NCI-H2227 (cell line): ENCODE measurements around the gene ERO1A.
A peak's percentile ranks its signal among the peaks of the same experiment; 100 is the strongest.
"Not testable (repeated sequence)": the region's sequence is repeated elsewhere in the genome, so short reads cannot be mapped to it uniquely, and the experiment has no call there.

Source experiments
- DNase-seq: peaks from one replicate; lab custom pipeline; 2025; ENCODE audit not compliant: unreplicated experiment; lab: John Stamatoyannopoulos, UW

The ERO1A gene, protein sequence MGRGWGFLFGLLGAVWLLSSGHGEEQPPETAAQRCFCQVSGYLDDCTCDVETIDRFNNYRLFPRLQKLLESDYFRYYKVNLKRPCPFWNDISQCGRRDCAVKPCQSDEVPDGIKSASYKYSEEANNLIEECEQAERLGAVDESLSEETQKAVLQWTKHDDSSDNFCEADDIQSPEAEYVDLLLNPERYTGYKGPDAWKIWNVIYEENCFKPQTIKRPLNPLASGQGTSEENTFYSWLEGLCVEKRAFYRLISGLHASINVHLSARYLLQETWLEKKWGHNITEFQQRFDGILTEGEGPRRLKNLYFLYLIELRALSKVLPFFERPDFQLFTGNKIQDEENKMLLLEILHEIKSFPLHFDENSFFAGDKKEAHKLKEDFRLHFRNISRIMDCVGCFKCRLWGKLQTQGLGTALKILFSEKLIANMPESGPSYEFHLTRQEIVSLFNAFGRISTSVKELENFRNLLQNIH

DNA sequence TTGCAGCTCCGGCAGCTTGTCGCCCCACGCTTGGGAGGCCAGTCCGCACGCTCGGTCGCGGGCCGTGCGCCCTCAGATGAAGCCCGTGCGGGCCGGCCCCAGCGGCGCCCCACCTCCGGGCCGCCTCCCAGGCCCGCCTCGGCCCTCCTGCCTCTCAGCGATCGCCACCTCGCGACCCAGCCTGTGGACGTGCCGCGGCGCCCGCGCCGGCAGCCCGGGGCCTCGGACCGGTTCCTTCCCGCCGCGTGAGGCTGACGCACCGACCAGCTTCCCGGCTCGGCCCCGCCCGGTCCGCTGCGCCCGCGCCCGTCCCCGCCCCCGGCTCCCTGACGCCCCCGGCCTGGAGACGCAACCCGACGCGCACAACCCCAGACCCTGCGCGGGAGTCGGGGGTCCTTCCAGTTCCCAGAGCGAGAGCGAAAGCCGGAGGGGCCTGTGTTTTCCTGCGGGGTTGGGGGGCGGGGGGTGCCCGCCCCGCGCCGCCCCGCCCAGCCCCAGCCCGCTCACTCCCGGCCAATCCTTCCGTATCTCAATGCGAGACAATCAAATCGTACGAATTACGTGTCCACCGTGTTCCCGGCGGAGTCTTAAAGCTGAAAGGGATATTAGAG, at the start of gene ERO1A:
TSS of gene ERO1A (minus strand) at position 78 of the 611 bp plus-strand sequence. CDS start at position 1, 77 bp downstream.
- peak; percentile 86 for DNase-seq

DNA sequence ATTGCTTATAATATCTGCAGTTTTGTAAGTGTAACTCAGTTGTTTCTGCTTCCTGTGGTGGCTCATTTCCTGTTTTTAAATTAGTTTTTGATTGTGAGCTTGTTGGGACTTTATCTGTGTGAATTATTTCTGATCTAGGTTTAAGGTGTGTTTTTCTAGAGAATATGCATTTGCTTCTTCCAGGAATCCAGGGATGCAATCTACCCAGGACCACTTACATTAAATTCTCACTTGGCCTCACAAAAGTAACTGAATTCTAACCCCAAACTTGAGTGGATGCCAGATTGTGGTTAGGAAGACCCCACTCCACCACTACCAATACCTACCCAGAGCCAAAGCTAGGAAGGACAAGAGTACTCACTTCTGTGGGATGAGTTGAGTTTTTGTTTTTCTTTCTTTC, 46.5 kb upstream of the ERO1A start:
- no peak for DNase-seq

DNA sequence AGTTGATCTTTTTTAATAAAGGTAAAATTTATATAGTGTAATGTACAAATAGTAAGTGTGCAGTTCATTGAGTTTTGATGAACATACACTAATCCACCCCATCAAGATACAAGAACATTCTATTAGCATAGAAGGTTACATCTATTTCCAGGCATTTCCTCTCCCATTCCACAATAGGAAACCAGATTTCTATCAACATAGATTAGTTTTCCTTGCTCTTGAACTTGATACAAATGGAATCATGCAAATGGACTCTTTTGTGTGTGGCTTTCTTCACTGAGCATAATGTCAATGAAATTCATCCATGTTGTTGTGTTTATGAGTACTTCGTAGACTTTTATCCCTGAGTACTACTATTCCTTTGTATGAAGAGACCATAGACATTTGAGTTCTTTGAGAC, 45.4 kb upstream of the ERO1A start:
- no peak for DNase-seq

DNA sequence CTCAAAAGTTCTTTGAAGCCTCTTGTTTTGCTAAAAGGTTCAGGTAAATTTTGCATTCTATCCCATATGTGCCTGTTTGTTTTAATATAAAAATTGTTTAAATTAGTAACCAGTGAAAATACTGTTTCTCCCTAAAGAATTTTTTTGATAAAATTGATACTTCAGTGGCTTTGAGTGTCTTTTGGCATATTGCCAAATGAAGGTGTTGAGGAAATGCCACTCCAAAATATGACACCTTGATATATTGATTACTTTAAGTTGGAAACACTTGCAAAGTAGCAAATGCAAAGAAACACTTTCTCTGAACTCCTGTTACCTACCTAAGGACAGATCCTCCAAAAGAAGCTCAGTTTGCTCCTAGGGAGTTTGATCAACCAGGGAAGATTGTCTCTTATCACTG, 43.1 kb upstream of the ERO1A start:
- DNase-seq, result no peak

DNA sequence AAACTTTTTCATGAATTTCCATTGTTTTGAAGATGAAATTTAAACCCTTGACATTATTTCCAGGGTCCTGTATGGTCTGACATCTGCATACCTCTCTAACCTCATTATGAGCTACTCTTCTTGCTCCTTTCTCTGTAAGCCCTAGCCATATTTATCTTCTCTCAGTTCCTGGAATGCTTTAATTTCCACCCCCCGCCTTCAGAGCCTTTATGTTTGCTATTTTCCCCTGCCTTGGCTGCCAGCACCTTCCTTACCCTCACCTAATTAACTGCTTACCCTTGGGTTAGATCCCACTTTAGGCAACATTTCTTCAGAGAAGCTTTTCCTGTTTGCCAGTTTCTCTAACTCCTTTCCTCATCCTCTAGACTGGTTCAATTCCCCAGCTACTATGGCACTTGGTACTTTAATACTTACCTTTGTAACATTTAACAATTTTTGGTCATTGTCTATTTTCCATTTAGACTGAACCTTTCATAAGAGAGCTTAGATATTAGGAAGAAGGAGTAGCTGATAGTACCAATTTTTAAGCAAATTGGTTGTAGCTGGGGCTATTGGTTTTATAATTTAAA, 40.6 kb upstream of the ERO1A start:
- DNase-seq, result no peak

DNA sequence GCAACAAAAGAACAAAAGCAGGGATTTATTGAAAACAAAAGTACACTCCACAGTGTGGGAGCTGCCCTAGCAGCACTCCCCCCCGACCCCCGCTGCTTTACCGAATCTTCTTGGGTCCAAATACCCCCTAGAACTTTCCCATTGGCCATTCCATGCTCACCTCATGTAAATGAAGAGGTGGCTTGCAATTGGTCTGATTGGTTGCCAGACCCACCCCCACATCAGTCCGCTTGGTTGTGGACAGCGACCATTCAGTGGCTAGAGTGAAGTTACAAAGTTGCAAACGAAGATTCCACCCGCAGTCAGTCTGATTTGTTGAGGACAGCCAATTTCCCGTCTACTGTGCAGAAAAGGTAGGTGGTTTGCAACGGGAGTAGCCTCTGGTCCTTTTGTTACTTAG, 38.5 kb upstream of the ERO1A start:
- DNase-seq, result no peak

DNA sequence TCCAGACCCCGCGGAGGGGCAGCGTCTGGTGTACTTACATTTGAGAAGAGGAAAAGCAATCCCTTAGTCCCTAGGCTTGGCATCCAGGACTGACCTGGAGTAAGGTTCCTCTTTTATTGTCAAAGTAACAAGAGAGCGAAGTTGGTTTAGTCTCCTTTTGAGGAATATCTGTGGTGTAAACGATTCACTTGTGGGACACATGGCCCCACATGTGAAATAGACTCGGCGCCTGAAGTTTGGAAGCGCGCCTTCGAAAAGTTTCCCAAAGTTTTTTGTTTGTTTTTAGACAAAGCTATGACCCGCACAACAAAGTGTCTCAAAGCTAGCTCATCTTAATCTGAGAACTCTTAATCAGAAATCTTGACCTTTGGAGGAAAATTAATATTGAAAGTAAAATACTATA, 35.4 kb upstream of the ERO1A start:
- DNase-seq, result no peak

DNA sequence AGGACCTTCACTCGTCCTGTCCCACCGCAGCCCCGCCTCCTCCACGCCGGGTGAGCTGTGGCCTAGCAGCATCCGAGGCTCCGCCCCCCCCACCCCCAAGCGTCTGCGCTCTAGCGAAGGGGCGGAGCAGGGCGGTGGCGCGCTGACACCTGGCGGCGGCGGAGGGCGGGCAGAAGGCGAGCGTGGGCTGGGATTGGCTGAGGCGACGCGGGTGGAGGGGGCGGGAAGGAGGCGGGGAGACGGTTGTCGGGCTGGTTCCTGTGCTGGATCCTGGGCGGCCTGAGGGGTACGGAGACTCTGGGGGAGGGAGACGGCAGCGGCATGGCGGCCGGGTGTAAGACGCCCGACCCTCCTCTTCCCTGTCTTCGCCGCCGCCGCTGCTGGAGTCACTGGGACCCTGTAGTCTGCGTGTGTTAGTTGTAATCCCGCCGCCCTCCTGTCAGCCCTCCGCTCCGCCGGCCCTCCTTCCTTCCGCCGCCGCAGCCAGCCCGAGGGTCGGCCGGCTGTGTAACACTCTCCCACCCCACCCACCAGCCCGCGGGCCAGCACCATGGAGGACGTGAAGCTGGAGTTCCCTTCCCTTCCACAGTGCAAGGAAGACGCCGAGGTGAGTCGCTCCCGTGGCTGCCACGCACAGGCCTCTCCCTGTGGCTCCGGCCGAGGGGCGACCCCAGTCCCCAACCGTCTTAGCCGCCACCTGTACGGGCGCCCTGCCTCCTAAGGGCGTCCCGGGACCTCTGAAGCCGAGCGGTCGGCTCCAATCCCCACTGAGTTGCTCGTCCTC, 34.8 kb upstream of the ERO1A start, which contains the start of gene STYX:
TSS of gene STYX (plus strand) at position 242 of the 784 bp plus-strand sequence. CDS start at position 551, 309 bp downstream.
- peak; percentile 98 for DNase-seq

DNA sequence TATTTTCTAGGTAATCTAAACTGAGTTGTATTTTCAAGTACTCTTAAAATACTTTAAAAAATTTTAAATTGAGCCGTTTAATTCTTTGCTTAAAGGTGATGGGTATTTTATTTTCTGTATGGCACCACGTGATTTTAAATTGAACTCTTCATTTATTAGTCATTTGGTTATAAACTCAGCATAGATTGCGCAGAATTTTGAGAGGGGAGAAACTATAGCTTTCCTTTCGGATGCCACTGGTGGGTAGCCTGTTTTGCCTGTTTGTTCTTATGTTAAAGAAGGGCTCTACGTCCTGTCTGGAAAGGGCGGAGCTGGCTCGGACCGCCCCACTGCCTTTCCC, 34.2 kb upstream of the ERO1A start:
- no peak for DNase-seq

DNA sequence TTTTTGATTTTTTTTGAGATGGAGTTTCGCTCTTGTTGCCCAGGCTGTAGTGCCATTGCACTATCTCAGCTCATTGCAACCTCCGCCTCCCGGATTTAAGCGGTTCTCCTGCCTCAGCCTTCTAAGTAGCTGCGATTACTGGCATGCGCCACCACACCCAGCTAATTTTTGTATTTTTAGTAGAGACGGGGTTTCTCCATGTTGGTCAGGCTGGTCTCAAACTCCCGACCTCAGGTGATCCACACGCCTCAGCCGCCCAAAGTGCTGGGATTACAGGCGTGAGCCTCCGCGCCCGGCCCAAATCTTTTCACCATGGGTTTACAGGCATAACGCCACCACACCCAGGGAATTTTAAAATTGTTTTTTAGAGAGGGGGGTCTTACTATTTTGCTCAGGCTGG, 33.7 kb upstream of the ERO1A start:
- not testable (repeated sequence) for DNase-seq

DNA sequence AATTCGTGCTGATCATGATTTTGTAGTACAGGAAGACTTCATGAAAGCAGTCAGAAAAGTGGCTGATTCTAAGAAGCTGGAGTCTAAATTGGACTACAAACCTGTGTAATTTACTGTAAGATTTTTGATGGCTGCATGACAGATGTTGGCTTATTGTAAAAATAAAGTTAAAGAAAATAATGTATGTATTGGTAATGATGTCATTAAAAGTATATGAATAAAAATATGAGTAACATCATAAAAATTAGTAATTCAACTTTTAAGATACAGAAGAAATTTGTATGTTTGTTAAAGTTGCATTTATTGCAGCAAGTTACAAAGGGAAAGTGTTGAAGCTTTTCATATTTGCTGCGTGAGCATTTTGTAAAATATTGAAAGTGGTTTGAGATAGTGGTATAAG, 32.2 kb upstream of the ERO1A start:
- not testable (repeated sequence) for DNase-seq

DNA sequence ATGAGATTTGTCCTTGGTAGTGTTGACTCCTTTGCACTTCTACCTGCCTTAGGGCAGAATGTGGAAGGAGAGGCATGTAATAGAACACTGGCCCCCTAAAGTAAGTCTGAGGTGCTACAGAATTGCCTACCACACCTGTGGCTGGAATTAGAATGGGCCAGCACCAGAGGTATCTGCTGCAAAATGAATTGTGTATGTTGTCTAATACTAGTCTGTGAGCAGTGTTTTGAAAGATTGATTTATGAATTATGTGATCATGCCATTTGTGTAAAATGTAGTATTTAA, 28.9 kb upstream of the ERO1A start:
- DNase-seq, result no peak

DNA sequence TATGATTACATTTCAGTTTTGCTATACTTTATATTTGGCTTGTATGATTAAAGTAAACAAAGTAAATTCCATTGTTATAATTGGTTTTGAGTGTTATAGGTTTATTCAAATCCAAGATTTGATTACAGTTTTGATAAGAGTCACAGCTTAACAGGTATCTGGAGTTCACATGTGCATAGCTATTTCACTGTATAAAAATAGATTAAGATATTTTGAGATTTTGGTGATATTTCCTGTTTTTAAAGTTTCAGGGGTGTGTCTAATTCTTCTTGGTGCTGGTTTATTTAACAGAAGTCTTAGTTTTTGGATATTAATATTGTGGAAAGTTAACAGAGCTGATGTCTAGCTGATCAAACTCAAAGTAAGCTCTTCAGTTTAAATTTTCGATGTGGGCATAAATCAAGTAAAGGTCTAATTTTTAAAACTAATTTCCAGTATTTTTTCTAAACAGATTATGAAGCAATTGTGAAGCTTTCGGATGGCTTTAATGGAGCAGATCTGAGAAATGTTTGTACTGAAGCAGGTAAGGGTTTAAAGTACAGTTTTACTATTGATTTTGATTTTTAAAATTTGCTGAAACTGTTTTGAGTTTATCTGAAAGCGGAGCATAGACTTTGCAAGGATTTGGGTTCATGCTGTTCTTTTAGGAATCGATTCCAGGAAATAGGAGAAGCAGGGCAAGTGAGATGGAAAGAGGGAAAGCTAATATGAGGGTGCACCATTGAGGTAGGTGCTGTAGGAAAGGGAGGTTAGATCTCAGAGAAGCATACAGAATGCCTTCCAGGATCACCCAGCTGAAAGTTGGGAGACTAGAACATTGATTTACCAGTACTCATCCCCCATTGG, 28.4 kb upstream of the ERO1A start:
- DNase-seq, result no peak

DNA sequence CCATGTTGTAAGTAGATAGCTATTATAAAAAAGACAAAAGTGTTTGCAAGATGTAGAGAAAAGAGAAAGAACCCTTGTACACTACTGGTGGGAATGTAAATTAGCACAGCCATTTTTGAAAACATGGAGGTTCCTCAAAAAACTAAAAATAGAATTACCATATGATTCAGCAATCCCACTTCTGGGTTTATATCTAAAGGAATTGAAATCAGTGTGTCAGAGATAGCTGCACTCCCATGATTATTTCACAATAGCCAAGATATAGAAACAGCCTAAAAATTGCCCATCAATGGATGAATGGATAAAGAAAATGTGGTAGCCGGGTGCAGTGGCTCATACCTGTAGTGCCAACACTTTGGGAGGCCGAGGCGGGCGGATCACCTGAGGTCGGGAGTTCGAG, 20.8 kb upstream of the ERO1A start:
- no peak for DNase-seq

DNA sequence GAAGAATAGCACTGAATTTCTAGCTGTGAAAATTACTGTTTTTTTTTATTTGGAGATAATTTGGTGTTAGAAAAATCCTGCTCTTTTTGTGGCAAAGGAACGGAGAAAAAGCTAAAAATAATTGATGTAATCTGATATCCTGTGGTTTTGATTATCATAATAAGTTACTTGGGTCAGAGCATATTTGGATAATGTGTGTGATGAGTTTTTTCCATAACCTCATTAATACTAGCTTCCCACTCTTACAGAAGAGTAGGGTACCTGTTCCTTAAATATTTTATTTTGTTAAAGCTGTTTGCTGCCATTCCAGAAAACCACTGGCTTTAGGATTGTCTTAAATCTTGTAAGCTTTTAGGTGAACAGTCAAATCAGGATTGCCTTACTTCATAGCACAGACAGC, 16.3 kb upstream of the ERO1A start:
- DNase-seq, result no peak

DNA sequence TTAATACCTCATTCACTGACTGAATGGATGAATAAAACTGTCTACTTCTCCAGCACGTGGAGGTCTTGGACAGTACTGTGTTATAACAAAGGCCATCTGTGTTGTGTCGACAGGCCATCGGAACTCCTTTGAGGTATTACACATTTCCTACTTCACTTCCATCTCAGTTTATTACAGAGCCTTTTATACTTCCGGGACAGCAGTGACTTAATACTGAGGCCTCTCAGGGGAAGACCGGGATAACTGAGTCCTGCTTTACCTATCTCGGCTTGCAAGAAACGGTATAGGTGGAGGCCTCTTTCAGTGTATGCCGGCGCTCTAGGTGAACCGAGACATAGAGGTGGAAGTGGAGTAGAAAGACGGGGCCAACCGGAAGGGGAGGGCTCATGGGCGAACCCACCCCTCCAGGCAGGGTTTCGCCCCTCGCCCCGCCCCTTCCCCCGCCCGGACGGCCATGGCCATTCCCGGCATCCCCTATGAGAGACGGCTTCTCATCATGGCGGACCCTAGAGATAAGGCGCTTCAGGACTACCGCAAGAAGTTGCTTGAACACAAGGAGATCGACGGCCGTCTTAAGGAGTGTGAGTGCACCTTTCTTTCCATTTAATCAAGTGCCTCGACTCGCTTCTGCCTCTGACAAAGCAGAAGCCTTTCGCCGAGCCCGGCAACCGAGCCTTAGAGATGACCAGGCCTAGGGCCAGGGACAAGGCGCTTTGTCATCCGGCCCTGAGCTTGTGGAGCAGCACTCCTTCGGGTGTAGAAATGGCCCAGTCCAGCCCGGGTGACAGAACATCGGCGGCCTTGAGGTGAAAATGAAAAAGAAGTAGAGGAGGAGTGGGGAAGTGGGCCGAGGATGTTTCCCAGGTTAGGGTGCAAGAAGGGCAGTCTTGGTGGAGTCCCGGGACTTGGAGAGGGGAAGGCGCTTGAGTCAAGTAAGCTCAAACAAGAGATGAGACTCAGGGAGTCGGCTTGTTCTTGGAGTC, 11.7 kb upstream of the ERO1A start, which contains the start of gene PSMC6:
TSS of gene PSMC6 (plus strand) at position 477 of the 983 bp plus-strand sequence. CDS start at position 497, 20 bp downstream.
- peak; percentile 91 for DNase-seq

DNA sequence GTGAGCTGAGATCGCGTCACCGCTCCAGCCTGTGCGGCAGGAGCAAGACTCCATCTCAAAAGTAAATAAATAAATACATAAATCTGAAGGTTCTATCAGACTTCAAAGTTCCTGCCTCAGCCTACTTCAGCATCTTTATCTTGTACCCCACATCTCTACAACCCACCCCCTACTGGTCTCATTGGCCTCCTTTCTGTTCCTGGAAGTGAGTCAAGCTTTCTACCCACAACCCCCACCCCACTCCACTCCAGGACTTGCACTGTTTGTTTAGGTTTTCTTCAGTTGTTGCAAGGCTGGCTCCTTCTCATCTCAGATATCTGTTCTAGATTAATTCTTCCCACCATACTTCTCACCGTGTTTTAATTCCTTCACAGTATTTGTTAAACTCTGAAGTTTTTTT, 10.9 kb upstream of the ERO1A start:
- no peak for DNase-seq

DNA sequence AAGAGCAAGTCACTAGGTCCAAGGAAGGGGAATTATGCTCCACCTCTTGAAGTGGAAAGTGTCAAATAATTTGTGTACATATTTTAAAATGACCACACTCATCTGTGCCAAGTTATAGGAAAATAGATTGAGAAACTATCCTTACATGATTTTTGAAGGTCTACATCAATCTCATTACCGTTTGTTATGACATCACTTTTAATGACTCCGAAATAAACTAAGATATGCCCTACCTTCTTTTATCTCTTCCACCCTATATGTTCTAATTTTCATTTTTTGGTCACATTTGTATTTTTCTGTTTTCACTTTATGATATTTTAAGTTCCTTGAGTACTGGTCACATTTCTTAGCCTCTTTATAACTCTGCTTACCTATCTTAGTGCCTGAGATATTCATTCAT, 8.3 kb upstream of the ERO1A start:
- no peak for DNase-seq

DNA sequence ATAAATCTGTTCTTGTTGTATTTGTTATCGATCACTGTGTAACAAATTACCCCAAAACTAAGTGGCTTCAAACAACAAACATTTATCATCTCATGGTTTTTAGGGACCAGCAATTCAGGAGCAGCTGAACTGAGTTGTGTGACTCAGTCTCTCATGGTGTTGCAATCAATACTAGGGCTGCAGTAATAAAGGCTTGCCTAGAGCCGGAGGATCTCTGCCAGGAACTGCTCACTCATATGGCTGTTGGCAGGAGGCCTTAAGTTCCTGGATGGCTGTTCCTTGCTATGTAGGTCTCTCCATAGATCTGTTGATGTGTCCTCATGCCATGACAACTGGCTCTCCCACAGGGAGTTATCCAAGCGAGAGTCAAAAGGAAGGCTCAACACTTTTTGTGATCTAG, 7.9 kb upstream of the ERO1A start:
- no peak for DNase-seq
